ENCODE results near the gene STPG3.

- TF ChIP-seq SUZ12 (IDR thresholded peaks at IDR 0.05; ENCODE audit: extremely low read depth, insufficient read depth, insufficient read length) (no peak), YY1 (IDR thresholded peaks at IDR 0.05; ENCODE audit: insufficient read depth, insufficient read length) (no peak)
Measured at GRCh38 chr9:137278061-137278701, 27.1 kb downstream of the STPG3 start.
